Thyroid gland (tissue), 4 donors: ENCODE measurements around the gene THRB.

ENCODE experiments used
- CTCF ChIP-seq, 6 experiments: fragments of 200-600 bp in 3 of 6; fragments of 450-650 bp in 3 of 6; sonication (generic) in 3 of 6; IDR thresholded peaks; one replicate each; pipeline ENCODE4 v1.5.1; 2016 to 2019; ENCODE audit warnings: antibody characterized with exemption in 6 of 6, mild to moderate bottlenecking in 2 of 6, inconsistent platforms in 1 of 6, moderate library complexity in 1 of 6
- POLR2A ChIP-seq, 2 donors: fragments of 450-650 bp; IDR thresholded peaks; one replicate each; pipeline ENCODE4 v1.6.1; 2017; ENCODE audit warnings: antibody characterized with exemption in 2 of 2, mild to moderate bottlenecking in 2 of 2, moderate library complexity in 1 of 2

- TF ChIP-seq CTCF (IDR thresholded peaks at IDR 0.05), result no peak
- no peak for TF ChIP-seq POLR2A (IDR thresholded peaks at IDR 0.05)
Measured at GRCh38 chr3:24161841-24162240, 332.8 kb downstream of the THRB start.
